Memory B cell (primary cell): ENCODE results near the gene ACO2.
"Not testable (repeated sequence)": the region's sequence is repeated elsewhere in the genome, so short reads cannot be mapped to it uniquely, and the experiment has no call there.

Experiments used
- ATAC-seq: fragments of 150-1000 bp; cut with Tn5 transposase; 2 replicates; pipeline ENCODE4 v1.10.0; 2021; ENCODE audit warnings: low read depth, mild to moderate bottlenecking, moderate library complexity
- DNase-seq, 2 donors: peaks; one replicate each; pipeline ENCODE4 v3.0.0; 2022; ENCODE audit warnings: low spot score in 2 of 2
- H3K27ac Mint-ChIP-seq: one replicate; pipeline ENCODE4 v1.8.0; 2022; ENCODE audit warnings: mild to moderate bottlenecking, moderate library complexity, mixed read lengths
- H3K27me3 Mint-ChIP-seq: one replicate; pipeline ENCODE4 v1.8.0; 2022; ENCODE audit warnings: mixed read lengths
- H3K36me3 Mint-ChIP-seq: one replicate; pipeline ENCODE4 v1.8.0; 2022; ENCODE audit warnings: mild to moderate bottlenecking, mixed read lengths
- H3K4me1 Mint-ChIP-seq: one replicate; pipeline ENCODE4 v1.8.0; 2022; ENCODE audit warnings: mixed read lengths
- H3K4me3 Mint-ChIP-seq: one replicate; pipeline ENCODE4 v1.8.0; 2022; ENCODE audit warnings: mild to moderate bottlenecking, moderate library complexity, mixed read lengths
- H3K9me3 Mint-ChIP-seq: one replicate; pipeline ENCODE4 v1.8.0; 2022; ENCODE audit warnings: mixed read lengths

Gene ACO2

GRCh38 chr22:41561335-41561734, 92.4 kb downstream of the ACO2 start:
- no peaks in the 10 kb centered on the region for H3K4me1 Mint-ChIP-seq
- no peak for ATAC-seq

DNA sequence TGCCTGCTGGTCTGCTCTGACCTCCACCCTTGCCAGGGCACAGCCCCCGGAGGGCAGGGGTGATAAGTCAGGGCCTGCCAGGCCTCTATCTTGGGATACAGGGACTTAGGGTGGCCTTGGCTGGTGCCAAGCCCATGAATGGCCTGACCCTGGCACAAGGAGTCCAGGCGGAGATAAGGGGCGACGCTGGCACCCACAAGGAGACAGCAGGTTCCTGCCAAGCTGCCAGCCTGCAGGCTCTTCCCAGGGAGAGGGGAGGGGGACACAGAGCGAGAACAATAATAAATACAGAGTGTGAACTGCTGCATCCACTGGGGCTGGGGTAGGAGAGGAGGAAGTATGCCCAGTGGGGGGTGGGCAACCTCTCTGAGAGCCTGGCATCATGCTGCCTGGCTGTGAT, 92.9 kb downstream of the ACO2 start:
- Mint-ChIP-seq H3K9me3 (no peaks in the 10 kb centered on the region), H3K27ac (no peak overlapping the region), H3K4me3 (no peak overlapping the region), H3K27me3 (peaks cover 19% of the 10 kb centered on the region), H3K36me3 (no peaks in the 10 kb centered on the region), H3K4me1 (no peaks in the 10 kb centered on the region)
- DNase-seq (no peak), ATAC-seq (no peak)

More at GRCh38 chr22:41561335-41561734, 92.4 kb downstream of the ACO2 start:
- H3K27ac Mint-ChIP-seq: no peak overlapping the region
- no peak overlapping the region for H3K4me3 Mint-ChIP-seq
- no peaks in the 10 kb centered on the region for H3K9me3 Mint-ChIP-seq
- no peak for DNase-seq
- H3K36me3 Mint-ChIP-seq: no peaks in the 10 kb centered on the region
- peaks cover 21% of the 10 kb centered on the region for H3K27me3 Mint-ChIP-seq

GRCh38 chr22:41562461-41562860, 93.5 kb downstream of the ACO2 start:
- no peaks in the 10 kb centered on the region for H3K4me1 Mint-ChIP-seq
- no peak overlapping the region for H3K27ac Mint-ChIP-seq
- no peaks in the 10 kb centered on the region for H3K9me3 Mint-ChIP-seq
- no peak for ATAC-seq
- H3K36me3 Mint-ChIP-seq: no peaks in the 10 kb centered on the region
- no peak overlapping the region for H3K4me3 Mint-ChIP-seq
- DNase-seq: no peak
- peaks cover 19% of the 10 kb centered on the region for H3K27me3 Mint-ChIP-seq

- DNase-seq (no peak), ATAC-seq (no peak)
- H3K9me3 Mint-ChIP-seq: no peaks in the 10 kb centered on the region
- H3K4me1 Mint-ChIP-seq: no peaks in the 10 kb centered on the region
- peaks cover 15% of the 10 kb centered on the region for H3K27me3 Mint-ChIP-seq
- H3K27ac Mint-ChIP-seq: no peak overlapping the region
- H3K4me3 Mint-ChIP-seq: no peak overlapping the region
- no peaks in the 10 kb centered on the region for H3K36me3 Mint-ChIP-seq
Measured at GRCh38 chr22:41563051-41563711, 94.3 kb downstream of the ACO2 start.

DNA sequence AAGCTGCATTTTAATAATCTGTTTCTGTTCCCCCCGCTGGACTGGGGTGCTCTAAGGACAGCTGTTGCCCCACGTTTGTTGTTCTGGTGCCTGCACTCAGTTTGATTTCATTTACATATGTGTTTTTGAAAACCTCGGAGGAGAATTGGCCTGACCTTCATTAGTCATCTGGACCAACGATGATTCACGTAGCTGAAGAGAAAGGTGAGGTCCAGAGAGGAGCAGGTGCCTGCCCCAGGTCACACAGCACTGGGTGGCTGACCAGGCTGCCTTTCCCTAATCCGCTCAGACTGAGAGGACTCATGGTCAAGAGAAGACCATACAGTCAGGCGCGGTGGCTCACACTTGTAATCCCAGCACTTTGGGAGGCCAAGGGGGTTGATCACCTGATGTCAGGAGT, 95.6 kb downstream of the ACO2 start:
- DNase-seq: no peak
- Mint-ChIP-seq H3K36me3 (no peaks in the 10 kb centered on the region), H3K27me3 (peaks cover 15% of the 10 kb centered on the region), H3K9me3 (no peaks in the 10 kb centered on the region), H3K4me3 (no peak overlapping the region), H3K27ac (no peak overlapping the region), H3K4me1 (no peaks in the 10 kb centered on the region)
- no peak for ATAC-seq

DNA sequence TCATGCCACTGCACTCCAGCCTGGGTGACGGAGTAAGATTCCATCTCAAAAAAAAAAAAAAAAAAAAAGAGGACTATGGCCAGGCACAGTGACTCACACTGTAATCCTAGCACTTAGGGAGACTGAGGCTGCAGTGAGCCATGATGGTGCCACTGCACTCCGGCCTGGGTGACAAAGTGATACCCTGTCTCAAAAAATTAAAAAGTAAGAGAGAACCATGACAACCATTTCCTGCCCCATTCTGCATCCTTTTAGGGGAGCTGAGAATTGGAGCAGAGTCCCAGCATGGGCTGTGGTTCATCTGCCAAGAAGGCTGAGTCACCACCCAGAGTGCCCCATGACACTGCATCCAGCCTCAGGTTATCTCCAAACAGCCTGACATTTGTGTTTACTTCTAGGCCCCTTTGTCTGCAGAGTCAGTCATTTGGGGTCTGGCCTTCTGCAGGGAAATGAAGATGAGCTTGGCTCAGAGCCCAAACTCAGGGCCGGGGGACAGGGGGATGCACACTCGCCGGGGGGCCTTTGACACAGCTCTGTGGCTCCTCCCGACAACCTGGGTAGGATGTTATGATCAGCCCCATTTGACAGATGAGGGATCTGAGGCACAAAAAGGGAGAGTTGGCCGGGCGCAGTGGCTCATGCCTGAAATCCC, 96.6 kb downstream of the ACO2 start:
- no peak overlapping the region for H3K4me3 Mint-ChIP-seq
- no peaks in the 10 kb centered on the region for H3K9me3 Mint-ChIP-seq
- ATAC-seq (no peak), DNase-seq (no peak)
- peaks cover 15% of the 10 kb centered on the region for H3K27me3 Mint-ChIP-seq
- H3K4me1 Mint-ChIP-seq: no peaks in the 10 kb centered on the region
- H3K27ac Mint-ChIP-seq: no peak overlapping the region
- H3K36me3 Mint-ChIP-seq: no peaks in the 10 kb centered on the region

- Mint-ChIP-seq H3K27me3 (peaks cover 4% of the 10 kb centered on the region), H3K36me3 (no peaks in the 10 kb centered on the region), H3K27ac (no peak overlapping the region), H3K4me3 (no peak overlapping the region), H3K4me1 (no peaks in the 10 kb centered on the region), H3K9me3 (no peaks in the 10 kb centered on the region)
- ATAC-seq (no peak), DNase-seq (no peak)
Measured at GRCh38 chr22:41567512-41567768, 98.5 kb downstream of the ACO2 start.

DNA sequence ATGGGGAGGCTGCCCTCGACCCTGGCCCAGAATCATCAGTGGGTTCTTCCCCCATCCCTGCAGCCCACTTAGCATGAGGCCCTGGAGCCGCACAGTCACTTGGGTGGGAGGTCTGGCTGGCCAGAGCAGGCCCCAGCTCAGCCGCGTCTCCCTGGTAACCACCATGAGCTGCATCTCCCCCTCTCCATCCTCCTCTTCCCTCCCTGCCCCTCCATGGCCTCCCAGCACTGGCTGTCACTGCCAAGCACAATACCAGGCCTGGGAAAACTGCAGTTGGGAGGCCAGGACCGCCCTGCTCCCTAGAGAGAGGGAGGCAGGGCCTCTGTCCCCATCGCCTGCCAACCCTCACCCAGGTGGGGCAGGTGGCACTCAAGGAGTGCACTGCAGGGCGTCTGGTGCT, 99.9 kb downstream of the ACO2 start:
- Mint-ChIP-seq H3K4me3 (no peak overlapping the region), H3K9me3 (no peaks in the 10 kb centered on the region), H3K4me1 (no peaks in the 10 kb centered on the region), H3K27ac (no peak overlapping the region), H3K27me3 (peaks cover 1% of the 10 kb centered on the region), H3K36me3 (no peaks in the 10 kb centered on the region)
- no peak for DNase-seq
- ATAC-seq: no peak

DNA sequence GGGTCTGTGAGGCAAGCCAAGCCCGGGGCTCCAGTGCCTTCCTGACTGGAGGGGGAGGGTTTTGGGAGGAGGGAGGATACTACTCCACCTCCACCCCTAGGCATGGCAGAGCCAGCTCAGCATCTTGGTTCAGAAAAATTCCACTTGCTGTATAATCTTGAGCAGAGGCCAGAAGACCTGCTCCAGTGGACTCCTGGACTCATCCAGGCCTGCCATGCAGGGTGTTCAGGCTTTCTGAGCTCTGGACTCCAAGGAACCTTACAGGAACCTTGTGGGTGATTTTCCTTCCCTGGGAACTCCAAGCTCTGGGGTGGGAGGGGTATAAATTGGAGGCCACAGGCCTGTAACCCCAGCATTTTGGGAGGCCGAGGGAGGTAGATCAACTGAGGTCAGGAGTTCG, 101.3 kb downstream of the ACO2 start:
- DNase-seq (no peak), ATAC-seq (no peak)
- Mint-ChIP-seq H3K4me3 (no peak overlapping the region), H3K27ac (no peak overlapping the region), H3K36me3 (no peaks in the 10 kb centered on the region), H3K4me1 (no peaks in the 10 kb centered on the region), H3K9me3 (no peaks in the 10 kb centered on the region), H3K27me3 (no peaks in the 10 kb centered on the region)

- Mint-ChIP-seq H3K27ac (no peak overlapping the region), H3K27me3 (no peaks in the 10 kb centered on the region), H3K4me1 (no peaks in the 10 kb centered on the region), H3K36me3 (no peaks in the 10 kb centered on the region), H3K4me3 (no peak overlapping the region), H3K9me3 (no peaks in the 10 kb centered on the region)
- no peak for ATAC-seq
- no peak for DNase-seq
Measured at GRCh38 chr22:41571786-41572185, 102.9 kb downstream of the ACO2 start.

DNA sequence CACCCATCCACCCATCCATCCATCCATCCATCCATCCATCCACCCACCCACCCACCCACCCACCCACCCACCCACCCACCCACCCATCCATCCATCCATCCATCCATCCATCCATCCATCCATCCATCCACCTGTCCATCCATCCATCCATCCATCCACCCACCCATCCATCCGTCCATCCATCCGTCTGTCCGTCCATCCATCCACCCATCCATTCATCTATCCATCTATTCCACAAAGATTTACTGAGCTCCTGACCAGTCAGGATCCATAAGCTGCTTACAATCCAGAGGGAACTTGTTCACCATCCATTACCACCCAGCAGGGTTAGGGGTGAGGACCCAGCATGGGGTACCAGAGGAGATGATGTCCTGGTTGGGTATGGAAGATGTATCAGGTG, 103.4 kb downstream of the ACO2 start:
- not testable (repeated sequence) for H3K4me3 Mint-ChIP-seq, H3K27me3 Mint-ChIP-seq, ATAC-seq, H3K36me3 Mint-ChIP-seq, H3K9me3 Mint-ChIP-seq, DNase-seq, H3K27ac Mint-ChIP-seq, H3K4me1 Mint-ChIP-seq

DNA sequence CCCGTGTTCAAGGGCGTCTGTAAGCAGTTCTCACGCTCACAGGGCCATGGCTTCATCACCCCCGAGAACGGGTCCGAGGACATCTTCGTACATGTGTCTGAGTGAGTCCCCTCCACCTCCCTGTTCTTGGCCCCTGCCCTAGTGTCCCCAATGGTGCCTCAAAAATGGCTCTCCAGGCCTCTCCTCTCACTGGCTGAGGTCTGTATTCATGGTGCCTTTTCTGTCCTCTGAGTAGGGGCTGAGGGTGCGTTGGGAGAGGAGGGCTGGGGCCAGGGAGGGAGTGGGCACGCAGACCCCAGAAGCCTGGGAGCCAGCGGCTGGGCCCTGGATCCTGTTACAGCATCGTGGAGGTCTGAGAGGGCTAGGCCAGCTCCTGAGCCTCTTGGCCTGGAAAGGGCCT, 104.8 kb downstream of the ACO2 start:
- H3K36me3 Mint-ChIP-seq: peaks cover 9% of the 10 kb centered on the region
- ATAC-seq (no peak), DNase-seq (no peak)
- H3K9me3 Mint-ChIP-seq: no peaks in the 10 kb centered on the region
- H3K4me1 Mint-ChIP-seq: peaks cover 2% of the 10 kb centered on the region
- H3K27ac Mint-ChIP-seq: no peak overlapping the region
- no peaks in the 10 kb centered on the region for H3K27me3 Mint-ChIP-seq
- no peak overlapping the region for H3K4me3 Mint-ChIP-seq

GRCh38 chr22:41574847-41575381, 106.0 kb downstream of the ACO2 start:
- Mint-ChIP-seq H3K4me3 (no peak overlapping the region), H3K27me3 (no peaks in the 10 kb centered on the region), H3K36me3 (peaks cover 9% of the 10 kb centered on the region), H3K4me1 (peaks cover 2% of the 10 kb centered on the region), H3K9me3 (no peaks in the 10 kb centered on the region), H3K27ac (no peak overlapping the region)
- no peak for ATAC-seq
- DNase-seq: no peak

DNA sequence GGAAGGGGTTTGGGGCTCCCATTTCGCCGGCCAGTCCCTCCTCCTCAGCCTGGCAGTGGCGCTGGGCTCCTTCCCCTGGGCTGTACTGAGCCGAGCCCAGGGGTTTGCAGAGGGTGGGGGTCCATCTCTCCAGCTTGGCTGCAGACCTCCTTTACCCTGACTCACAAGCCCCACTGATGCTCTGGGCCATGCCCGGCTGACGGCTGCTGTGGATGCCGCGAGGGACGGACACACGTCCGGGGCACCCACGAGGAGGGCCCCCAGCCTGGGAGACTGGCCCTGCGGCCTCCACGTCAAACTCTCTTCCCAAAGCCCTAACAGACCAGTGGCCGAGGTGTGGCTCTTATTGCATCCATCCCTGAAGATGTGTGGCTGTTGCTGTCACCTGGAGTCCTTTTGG, 106.6 kb downstream of the ACO2 start:
- Mint-ChIP-seq H3K27ac (no peak overlapping the region), H3K4me1 (peaks cover 2% of the 10 kb centered on the region), H3K27me3 (no peaks in the 10 kb centered on the region), H3K4me3 (no peak overlapping the region), H3K9me3 (no peaks in the 10 kb centered on the region), H3K36me3 (peaks cover 9% of the 10 kb centered on the region)
- ATAC-seq: no peak
- DNase-seq: no peak

DNA sequence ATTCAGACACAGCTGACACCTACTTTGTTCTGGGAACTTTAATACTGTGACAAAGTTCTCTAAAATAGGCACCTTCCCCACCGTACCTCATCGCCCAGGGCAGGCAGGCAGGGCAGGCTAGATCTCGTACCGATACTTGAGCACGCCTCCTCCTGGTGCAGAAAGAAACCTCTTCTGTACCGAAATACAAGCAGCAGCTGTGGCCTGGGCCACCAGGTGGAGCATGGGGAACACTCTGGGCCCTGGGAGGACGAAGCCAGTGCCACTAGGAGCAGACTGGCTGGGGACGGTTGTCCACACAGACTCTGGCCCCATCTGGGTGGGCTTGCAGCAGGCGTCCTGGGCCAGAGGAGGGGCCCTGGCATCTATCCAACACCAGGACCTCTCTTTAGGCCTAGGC, 108.0 kb downstream of the ACO2 start:
- peaks cover 2% of the 10 kb centered on the region for H3K4me1 Mint-ChIP-seq
- peaks cover 9% of the 10 kb centered on the region for H3K36me3 Mint-ChIP-seq
- H3K9me3 Mint-ChIP-seq: no peaks in the 10 kb centered on the region
- H3K27ac Mint-ChIP-seq: no peak overlapping the region
- ATAC-seq (peak; percentile 49), DNase-seq (no peak)
- H3K4me3 Mint-ChIP-seq: no peak overlapping the region
- no peaks in the 10 kb centered on the region for H3K27me3 Mint-ChIP-seq
